Kidney glomerular epithelial cell (primary cell): ENCODE data around the gene CDC25A.
"Not testable (repeated sequence)": the region's sequence is repeated elsewhere in the genome, so short reads cannot be mapped to it uniquely, and the experiment has no call there.

ENCODE experiments used
- DNase-seq: peaks from one replicate; lab custom pipeline; 2025; lab: John Stamatoyannopoulos, UW

Gene CDC25A

DNA sequence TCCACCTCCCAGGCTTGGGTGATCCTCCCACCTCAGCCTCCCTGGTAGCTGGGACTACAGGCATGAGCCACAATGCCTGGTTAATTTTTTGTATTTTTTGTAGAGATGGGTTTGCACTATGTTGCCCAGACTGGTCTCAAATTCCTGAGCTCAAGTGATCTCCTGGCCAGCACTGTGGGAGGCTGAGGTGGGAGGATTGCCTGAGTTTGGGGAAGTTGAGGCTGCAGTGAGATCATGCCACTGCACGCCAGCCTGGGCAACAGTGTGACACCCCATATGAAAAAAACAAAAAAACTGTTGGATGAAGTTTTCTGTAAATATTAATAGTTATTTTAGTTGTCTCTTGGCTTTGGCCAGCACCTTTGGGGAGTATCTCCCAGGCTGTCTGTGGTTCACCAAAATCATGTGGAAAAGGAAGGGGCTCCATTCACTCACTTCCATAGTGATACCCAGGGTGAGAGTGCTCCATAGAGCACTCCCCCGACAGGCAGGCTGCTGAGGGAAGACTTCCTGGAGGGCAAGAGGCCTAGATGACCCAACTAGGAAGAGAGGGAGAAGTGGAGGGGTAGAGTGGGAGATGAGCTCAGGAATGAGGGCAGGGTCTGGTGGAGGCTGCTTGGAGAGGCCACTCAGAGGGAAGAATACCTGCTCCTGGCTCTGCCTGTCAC, 47.1 kb downstream of the CDC25A start:
- DNase-seq, result no peak

DNA sequence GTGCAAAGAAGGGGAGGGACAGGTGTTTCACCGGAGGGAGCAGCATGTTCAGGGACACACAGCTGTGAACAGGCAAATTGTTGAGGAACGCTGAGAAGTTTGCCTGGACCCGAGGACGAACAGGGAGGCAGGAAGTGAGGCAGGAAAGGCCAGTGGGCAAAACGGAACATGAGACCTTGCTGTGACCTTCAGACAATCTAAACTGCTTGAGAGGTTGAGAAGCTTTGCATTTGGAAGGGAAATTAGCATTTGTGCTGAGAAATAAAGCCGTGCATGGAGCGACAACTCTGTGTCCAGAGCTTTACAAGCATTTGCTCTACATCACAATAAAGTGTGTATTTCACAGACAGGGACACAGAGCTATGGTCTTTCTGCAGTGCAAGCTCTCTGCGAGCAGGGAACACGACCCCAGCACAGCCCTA, 47.9 kb downstream of the CDC25A start:
- no peak for DNase-seq

DNA sequence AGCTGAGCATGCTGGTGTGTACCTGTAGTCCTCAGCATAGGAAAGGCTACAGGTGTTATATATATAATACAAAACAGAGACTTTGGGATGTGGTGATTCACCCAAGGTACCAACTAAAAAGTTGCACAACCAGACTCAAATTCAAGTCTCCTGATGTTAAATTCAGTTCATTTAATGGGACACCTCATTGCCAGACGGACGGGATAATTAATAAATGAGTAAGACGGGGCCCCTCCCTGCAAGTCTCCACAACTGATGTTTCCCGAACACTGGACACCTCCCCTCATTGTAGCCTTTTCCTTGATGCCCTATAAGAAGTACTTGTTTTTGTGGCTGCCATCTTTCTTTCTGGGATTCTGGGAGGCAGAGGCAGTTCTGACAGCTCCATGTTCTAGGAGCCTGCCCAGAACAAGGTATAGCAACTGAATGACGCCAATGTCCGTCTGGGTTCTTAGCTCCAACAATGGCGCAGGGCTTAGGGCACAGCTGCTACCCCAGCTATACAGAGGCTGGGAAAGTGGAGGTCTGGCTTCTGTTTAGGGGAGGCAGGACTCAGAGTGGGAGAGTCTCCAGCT, 50.7 kb downstream of the CDC25A start:
- no peak for DNase-seq

DNA sequence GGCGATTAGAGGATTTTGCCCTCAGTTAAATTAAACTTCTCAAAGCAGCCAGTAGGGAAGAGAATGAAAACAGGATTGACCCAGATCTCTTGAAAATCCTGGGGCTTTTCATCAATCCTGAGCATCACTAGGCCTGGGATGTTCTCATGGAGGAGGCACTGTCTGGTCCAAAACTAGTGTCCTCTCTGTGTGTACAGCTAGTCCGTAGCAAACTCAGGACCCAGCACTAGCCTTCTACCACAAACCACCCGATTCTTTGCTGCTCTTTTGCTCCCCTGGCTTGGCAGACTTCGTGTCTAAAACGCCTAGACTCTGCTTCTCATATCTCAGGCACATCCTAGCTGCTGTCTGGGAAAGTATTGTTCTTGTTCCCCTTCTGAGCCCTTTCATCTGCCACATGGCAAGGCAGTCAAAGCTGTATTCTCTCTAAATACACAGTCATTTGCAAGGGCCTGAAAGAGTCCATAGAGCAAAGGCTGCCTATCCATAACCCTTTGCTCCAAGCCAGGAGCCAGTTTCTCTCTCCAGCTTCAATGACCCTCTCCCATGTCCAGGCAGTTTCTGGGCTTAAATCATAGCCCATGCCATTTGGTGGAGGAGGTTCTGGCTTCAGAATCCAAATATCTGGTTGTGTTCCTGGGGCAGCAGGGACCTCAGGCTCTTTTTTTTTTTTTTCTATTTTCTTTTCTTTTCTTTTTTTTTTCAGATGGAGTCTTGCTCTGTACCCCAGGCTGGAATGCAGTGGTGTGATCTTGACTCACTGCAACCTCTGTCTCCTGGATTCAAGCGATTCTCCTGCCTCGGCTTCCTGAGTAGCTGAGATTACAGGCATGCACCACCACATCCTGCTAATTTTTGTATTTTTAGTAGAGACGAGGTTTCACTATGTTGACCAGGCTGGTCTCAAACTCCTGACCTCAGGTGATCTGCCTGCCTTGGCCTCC, 52.4 kb downstream of the CDC25A start:
- DNase-seq, result no peak

DNA sequence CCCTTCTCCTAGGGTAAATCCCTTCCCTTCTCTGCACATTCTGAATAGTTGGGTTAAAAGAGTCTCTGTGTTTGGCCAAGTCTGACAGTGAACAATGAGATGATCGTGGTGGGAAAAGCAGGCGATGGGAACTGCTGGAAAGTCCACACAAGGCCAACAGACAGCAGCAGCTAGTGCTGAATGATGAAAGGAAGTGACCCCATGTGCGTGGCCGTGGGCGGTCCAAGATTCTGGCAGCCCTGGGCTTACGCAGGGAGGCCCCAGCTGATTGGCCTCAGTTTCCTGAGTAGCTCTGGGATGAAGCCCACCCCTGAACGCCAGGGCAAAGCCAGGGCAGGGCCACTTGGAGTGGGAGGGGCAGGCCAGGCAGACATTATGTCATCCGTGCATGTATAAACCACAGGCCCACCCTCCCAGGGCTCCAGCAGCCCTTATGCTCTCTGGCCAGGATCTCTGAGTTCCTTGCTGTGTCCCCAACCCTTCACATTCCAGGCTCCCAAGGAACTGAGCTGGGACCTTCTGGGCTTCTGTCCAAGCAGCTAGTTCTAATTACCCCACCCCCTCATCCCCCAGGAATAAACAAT, 57.8 kb downstream of the CDC25A start:
- DNase-seq, result peak; percentile 11

DNA sequence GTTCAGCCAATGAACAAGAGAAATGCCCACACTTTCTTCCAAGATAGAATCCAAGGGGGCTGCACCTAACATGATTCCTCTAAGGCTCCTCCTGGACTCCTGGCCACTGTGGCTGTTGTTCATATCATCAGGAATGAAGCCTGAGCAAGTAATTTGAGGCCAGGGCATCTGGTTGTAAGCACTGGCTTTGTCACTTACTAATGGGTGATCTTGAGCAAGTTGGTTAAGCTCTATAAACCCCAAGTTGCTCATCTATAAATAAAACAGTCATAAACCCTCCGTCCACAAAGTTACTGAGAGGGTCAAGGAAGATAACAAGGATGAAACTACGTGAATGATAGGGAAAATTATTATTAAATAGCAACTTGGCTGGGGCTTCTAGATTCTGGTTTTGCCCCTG, 58.3 kb downstream of the CDC25A start:
- DNase-seq, result no peak

DNA sequence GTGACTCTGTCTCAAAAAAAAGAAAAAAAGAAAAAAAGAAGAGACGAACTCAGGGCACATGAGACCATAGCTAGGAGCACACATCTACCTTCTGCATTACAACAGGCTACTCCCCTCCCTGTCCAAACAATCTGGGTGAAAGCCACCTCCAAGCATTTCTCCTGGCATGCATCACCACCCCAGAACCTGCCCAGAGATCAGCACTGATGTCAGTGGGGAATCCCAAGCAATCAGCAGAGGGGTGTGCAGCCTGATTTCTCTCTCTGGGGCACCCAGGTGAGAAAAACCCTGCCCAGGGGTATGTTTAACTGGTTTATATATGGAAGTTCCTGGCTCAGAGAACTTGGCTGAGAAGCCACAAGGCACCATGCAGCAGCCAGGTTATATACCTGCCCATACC, 59.4 kb downstream of the CDC25A start:
- DNase-seq, result peak; percentile 14

DNA sequence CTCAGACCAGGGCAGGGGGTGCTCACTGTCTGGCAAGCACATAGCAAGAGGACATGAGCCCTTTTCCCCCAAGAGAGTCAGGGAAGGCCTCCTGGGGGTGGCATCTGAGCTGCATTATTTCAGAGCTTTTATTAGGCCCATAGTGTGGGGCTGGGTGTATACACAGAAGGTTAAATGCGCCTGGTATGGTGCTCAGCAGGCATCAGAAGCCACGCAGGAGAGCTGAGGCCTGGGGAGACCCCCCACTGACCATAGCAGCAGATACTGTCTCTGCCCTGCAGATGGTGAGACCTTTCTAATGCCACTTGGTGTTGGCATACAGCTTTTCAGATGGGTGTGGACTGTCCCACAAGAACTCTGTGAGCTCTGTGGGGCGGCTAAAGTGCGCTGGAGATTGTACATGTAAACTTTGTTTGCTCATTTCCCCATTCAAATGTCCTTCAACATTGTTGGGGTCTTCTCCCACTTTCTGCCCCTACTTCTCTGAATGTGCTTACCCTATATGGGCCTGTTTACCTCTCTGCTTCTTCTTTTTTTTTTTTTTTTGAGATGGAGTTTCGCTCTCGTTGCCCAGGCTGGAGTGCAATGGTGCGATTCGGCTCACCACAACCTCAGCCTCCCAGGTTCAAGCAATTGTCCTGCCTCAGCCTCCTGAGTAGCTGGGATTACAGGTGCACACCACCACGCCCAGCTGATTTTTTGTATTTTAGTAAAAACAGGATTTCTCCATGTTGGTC, 62.2 kb downstream of the CDC25A start:
- no peak for DNase-seq

DNA sequence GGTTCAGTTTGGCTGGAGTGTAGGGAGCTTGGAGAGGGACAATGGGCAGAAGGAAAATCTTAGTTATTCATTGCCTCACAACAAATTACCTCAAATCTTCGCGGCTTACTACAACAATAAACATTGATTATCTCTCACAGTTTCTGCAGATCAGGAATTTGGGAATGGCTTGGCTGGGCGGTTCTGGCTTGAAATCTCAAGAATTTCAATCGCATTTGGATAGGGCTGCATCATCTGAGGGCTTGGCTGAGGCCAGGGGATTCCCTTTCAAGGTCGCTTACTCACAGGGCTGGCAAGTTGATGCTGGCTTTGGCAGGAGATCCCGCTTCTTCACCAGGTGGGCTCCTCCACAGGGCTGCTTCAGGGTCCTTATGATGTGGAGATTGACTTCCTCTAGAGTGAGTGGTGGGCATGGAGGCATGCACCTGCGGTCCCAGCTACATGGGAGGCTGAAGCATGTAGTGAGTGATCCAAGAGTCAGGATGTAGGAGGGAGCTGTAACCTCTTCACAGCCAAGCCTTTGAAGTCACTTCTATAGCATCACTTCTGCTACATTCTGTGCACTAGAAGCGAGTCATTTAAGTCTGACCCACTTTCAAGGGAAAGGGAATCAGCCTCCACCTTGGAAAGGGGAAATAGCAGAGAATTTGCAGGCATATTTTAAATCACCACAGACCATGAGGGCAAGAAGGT, 63.1 kb downstream of the CDC25A start:
- peak; percentile 86 for DNase-seq

DNA sequence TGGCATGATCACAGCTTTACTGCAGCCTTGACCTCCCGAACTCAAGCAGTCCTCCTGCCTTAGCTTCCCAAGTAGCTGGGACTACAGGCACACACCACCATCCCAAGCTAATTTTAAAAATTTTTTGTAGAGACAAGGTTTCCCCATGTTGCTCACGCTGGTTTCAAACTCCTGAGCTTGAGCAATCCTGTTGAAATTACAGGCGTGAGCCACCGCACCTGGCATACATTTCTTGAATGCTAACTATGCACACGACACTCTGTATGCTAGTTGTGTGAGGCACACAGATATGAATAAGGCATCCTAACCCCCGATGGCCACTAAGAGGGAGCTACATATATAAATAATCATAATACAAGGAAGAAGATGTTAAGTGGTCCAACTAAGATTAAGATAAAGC, 64.9 kb downstream of the CDC25A start:
- no peak for DNase-seq

DNA sequence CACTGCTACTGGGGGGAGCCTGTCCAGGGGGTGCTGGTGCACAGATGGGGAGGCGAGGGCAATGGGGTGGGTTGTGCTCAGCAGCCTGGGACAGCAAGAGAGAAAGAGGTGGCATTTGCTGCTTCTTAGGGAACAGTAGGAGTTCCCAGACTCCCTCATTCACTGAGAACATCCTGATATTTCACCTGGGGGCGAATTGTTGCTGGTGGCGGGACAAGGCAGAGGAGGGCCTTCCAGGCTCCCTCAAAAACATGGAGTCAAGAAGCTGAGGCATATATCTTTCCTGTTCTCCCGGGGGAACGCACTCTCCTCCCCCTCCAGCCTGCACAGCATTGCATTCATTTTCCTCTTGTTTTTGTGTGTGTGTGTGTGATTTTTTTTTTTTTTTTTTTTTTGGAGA, 65.7 kb downstream of the CDC25A start:
- no peak for DNase-seq

DNA sequence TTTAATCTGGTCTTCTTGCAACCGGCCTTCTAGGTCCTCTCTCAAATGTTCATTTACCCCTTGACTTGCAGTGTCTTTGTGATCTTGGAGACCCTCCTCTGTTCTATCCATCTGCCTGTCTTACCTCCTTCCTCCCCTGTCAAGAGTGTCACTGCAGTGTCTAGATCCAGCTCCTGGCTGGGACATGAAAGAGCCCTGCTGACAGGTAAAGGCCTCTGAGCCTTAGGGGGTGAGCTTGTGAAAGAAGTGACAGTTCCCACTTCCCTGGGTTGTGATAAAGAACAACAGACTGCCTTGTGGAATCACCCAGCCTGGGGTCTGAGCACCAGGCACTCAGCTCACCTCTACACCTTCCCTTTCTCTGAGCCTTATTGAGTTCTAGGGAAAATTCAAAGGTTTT, 68.0 kb downstream of the CDC25A start:
- no peak for DNase-seq

DNA sequence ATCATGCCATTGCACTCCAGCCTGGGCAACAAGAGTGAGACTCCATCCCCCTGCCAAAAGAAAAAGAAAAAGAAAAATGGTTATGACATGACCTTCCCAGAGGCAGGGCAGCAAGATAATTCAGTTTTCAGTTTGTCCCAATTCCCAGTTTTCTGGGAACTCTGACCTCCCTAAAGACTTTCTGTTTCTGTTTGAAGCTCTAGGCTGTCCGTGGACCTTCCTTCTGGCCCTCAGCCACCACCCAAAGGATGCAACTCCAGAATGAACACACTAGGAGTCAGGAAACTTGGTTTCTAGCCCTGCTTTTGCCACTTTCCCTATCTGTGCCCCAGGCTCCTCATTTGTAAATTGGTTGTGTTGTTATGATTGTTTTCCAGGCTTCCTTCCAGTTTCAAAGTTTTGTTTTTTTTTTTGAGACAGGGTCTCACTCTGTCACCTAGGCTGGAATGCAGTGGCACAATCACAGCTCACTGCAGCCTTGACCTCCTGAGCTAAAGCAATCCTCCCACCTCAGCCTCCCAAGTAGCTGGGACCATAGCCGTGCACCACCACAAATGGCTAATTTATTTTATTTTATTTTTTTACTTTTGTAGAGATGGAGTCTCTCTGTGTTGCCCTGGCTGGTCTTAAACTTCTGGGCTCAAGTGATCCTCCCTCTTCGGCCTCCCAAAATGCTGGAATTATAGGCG, 68.6 kb downstream of the CDC25A start:
- no peak for DNase-seq

DNA sequence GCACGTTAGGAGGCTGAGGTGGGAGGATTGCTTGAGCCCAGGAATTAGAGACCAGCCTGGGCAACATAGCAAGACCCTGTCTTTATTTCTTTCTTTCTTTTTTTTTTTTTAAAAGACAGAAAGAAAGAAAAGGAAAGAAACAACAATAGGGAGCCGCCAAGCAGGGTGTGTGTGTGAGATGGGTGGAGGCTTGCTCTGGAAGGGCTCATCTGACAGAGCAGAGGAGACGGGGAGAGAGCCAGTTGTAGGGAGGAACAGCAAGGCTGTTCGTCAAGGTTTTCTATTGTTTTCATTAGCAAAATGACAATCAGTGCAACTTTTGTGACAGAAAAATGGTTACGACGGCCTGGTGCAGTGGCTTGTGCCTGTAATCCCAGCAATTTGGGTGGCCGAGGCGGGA, 69.3 kb downstream of the CDC25A start:
- no peak for DNase-seq

DNA sequence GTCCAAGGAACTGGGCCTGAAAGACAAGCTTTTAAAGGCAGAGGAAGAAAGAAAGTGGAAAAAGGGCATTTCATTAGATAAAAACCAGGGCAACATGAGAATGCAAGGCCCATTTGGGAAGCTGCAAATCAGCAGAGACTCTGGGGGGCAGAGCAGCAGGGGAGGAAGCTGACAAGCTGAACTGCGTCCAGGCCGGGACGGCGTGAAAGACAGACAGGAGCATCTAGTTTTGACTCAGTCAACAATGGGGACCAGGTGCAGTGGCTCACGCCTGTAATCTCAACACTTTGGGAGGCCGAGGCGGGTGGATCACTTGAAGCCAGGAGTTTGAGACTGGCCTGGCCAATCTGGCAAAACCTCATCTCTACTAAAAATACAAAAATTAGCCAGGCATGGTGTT, 69.9 kb downstream of the CDC25A start:
- no peak for DNase-seq

DNA sequence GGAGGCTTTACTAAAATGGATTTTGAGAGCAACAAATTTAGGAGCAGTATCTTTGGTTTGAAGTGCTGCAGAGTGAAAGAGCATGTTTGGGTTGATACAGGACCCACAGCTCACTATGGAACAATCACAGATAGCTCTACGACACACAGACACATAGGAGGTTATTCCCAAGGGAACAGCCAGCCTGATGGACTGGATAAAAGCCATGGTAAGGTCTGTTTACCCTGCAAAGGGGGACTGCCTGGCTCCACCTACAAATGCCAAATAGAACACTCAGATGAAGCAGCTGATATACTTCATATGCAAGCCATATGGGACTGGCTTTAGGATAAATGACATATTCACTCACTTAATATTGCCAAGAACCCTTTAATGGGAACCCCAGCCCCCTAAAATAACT, 75.4 kb downstream of the CDC25A start:
- no peak for DNase-seq

DNA sequence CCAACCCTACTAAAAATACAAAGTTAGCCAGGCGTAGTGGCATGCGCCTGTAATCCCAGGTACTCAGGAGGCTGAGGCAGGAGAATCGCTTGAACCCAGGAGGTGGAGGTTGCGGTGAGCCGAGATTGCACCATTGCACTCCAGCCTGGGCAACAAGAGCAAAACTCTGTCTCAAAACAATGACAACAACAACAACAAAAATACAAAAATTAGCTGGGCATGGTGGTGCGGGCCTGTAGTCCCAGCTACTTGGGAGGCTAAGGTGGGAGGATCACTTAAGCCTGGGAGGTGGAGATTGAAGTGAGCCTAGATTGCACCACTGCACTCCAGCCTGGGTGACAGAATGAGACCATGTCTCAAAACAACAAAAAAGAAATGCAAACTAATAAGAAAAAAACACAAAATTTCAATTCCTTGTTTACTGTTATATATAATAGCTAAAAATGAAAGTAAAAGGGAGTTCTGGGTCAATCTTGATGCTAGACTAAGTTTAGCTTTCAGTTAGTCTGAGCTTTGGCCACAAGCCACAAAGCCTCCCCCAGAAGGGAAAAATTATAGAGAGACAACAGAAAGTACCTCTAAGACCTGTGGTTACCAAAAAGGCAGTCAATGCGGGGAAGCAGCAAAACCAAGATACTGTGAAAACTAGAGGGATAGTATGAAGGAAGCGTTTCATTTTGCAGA, 76.0 kb downstream of the CDC25A start:
- not testable (repeated sequence) for DNase-seq

DNA sequence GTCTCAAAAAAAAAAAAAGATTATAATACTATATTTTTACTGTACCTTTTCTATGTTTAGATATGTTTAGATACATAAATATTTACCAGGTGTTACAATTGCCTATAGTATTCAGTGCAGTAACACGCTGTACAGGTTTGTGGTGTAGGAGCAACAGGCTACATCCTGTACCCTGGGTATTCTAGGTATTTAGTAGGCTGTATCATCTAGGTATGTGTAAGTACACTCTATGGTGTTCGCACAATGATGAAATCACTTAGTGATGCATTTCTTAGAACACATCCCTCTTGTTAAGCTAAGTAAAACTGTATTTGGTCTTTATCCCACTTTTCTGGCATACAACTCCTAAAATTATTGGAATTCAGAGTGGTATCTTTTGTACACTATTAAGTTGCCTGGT, 77.8 kb downstream of the CDC25A start:
- DNase-seq, result no peak

DNA sequence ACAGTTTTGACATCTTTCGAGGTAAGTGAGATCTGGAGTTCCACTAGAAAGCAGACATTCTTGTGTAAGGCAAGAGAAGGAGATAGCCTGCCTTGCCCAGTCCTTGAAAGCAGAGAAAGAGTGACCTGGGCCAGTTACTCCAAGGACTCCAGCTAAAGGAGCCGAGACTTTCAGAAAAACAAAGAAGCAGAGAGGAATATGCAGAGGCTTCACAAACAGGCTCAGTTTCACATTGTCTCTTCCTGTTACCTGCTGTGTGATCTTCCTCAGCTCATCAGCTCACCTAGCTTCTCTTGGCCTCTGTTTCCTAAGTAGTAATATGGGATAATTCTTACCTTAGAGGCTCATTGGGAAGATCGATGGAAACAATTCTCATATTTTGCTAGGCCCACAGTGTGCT, 81.0 kb downstream of the CDC25A start:
- no peak for DNase-seq
